Mammary epithelial cell (primary cell): ENCODE measurements around the gene KCNE2.

Experiments
- CTCF ChIP-seq, 2 donors: IDR thresholded peaks in 1 of 2; conservative IDR thresholded peaks in 1 of 2; 2 replicates each; pipeline ENCODE4 v1.5.1; 2011 to 2012; ENCODE audit warnings: inconsistent platforms in 2 of 2, low read length in 2 of 2, mild to moderate bottlenecking in 2 of 2, control low read depth in 1 of 2, low read depth in 1 of 2; ENCODE audit not compliant: insufficient read depth in 1 of 2; ENCODE audit errors: extremely low read depth in 1 of 2
- EZH2 ChIP-seq: IDR thresholded peaks from 2 replicates; pipeline ENCODE4 v1.6.1; 2012; ENCODE audit warnings: low read length, inconsistent platforms, borderline replicate concordance

GRCh38 chr21:34319585-34319984 is 44.2 kb upstream of the KCNE2 start:
- TF ChIP-seq CTCF (conservative IDR thresholded peaks at IDR 0.05 in 1 of 2, IDR thresholded peaks at IDR 0.05 in 1 of 2; ENCODE audit: extremely low read depth in 1 of 2, insufficient read depth in 1 of 2, low read depth in 1 of 2, low read length in 2 of 2) (no peak), EZH2 (no peak)
